Activated naive CD8-positive, alpha-beta T cell (primary cell): ENCODE measurements around the gene NKAIN2.

Experiments used
- H3K27ac Mint-ChIP-seq: one replicate; pipeline ENCODE4 v1.8.0; 2021; ENCODE audit warnings: mixed read lengths
- H3K27me3 Mint-ChIP-seq: one replicate; pipeline ENCODE4 v1.8.0; 2021; ENCODE audit warnings: mixed read lengths
- H3K36me3 Mint-ChIP-seq: one replicate; pipeline ENCODE4 v1.8.0; 2021; ENCODE audit warnings: mixed read lengths
- H3K4me1 Mint-ChIP-seq: one replicate; pipeline ENCODE4 v1.8.0; 2021; ENCODE audit warnings: low read depth, mixed read lengths
- H3K4me3 Mint-ChIP-seq: one replicate; pipeline ENCODE4 v1.8.0; 2021; ENCODE audit warnings: mild to moderate bottlenecking, mixed read lengths
- H3K9me3 Mint-ChIP-seq: one replicate; pipeline ENCODE4 v1.8.0; 2021; ENCODE audit warnings: low read depth, mixed read lengths

NKAIN2 gene

GRCh38 chr6:123803504-123804013 lies at the start of gene NKAIN2:
Gene NKAIN2, plus strand, starts transcription at chr6:123803865.
- Mint-ChIP-seq H3K9me3 (no peaks in the 10 kb centered on the region), H3K36me3 (no peaks in the 10 kb centered on the region), H3K27me3 (peaks cover 30% of the 10 kb centered on the region), H3K4me1 (peaks cover 13% of the 10 kb centered on the region), H3K4me3 (peak within 1 kb of the TSS; percentile 78), H3K27ac (no peak within 1 kb of the TSS)

- Mint-ChIP-seq H3K4me3 (no peak overlapping the region), H3K4me1 (no peaks in the 10 kb centered on the region), H3K27me3 (no peaks in the 10 kb centered on the region), H3K27ac (no peak overlapping the region), H3K36me3 (no peaks in the 10 kb centered on the region), H3K9me3 (peaks cover 6% of the 10 kb centered on the region)
Observed at GRCh38 chr6:123759472-123759871, 44.2 kb upstream of the NKAIN2 start.

- Mint-ChIP-seq H3K27ac (no peak overlapping the region), H3K4me3 (no peak overlapping the region), H3K27me3 (no peaks in the 10 kb centered on the region), H3K36me3 (no peaks in the 10 kb centered on the region), H3K4me1 (no peaks in the 10 kb centered on the region), H3K9me3 (peaks cover 6% of the 10 kb centered on the region)
Observed at GRCh38 chr6:123763904-123764303, 39.8 kb upstream of the NKAIN2 start.

- Mint-ChIP-seq H3K9me3 (peaks cover 3% of the 10 kb centered on the region), H3K27ac (no peak overlapping the region), H3K4me3 (no peak overlapping the region)
Observed at GRCh38 chr6:123764722-123765121, 38.9 kb upstream of the NKAIN2 start.

GRCh38 chr6:123768921-123769320 lies 34.7 kb upstream of the NKAIN2 start:
- H3K27me3 Mint-ChIP-seq, result no peaks in the 10 kb centered on the region
- no peaks in the 10 kb centered on the region for H3K9me3 Mint-ChIP-seq
- H3K27ac Mint-ChIP-seq, result no peak overlapping the region
- H3K4me1 Mint-ChIP-seq, result no peaks in the 10 kb centered on the region
- no peak overlapping the region for H3K4me3 Mint-ChIP-seq
- H3K36me3 Mint-ChIP-seq, result no peaks in the 10 kb centered on the region

More at GRCh38 chr6:123764722-123765121, 38.9 kb upstream of the NKAIN2 start:
- Mint-ChIP-seq H3K27me3 (no peaks in the 10 kb centered on the region), H3K36me3 (no peaks in the 10 kb centered on the region), H3K4me1 (no peaks in the 10 kb centered on the region)

GRCh38 chr6:123769431-123769830 lies 34.2 kb upstream of the NKAIN2 start:
- Mint-ChIP-seq H3K9me3 (no peaks in the 10 kb centered on the region), H3K36me3 (no peaks in the 10 kb centered on the region), H3K27ac (no peak overlapping the region), H3K4me3 (no peak overlapping the region), H3K4me1 (no peaks in the 10 kb centered on the region), H3K27me3 (no peaks in the 10 kb centered on the region)

- Mint-ChIP-seq H3K36me3 (no peaks in the 10 kb centered on the region), H3K9me3 (no peaks in the 10 kb centered on the region), H3K27ac (no peak overlapping the region), H3K4me3 (no peak overlapping the region), H3K27me3 (no peaks in the 10 kb centered on the region), H3K4me1 (no peaks in the 10 kb centered on the region)
Observed at GRCh38 chr6:123770247-123770949, 33.3 kb upstream of the NKAIN2 start.

GRCh38 chr6:123771126-123771525 lies 32.5 kb upstream of the NKAIN2 start:
- no peak overlapping the region for H3K27ac Mint-ChIP-seq
- no peaks in the 10 kb centered on the region for H3K27me3 Mint-ChIP-seq
- H3K4me3 Mint-ChIP-seq, result no peak overlapping the region
- H3K9me3 Mint-ChIP-seq, result no peaks in the 10 kb centered on the region
- no peaks in the 10 kb centered on the region for H3K36me3 Mint-ChIP-seq
- no peaks in the 10 kb centered on the region for H3K4me1 Mint-ChIP-seq

- H3K9me3 Mint-ChIP-seq, result no peaks in the 10 kb centered on the region
- no peak overlapping the region for H3K27ac Mint-ChIP-seq
- H3K4me3 Mint-ChIP-seq, result no peak overlapping the region
- H3K27me3 Mint-ChIP-seq, result no peaks in the 10 kb centered on the region
- no peaks in the 10 kb centered on the region for H3K36me3 Mint-ChIP-seq
- no peaks in the 10 kb centered on the region for H3K4me1 Mint-ChIP-seq
Observed at GRCh38 chr6:123777563-123777962, 26.1 kb upstream of the NKAIN2 start.

- Mint-ChIP-seq H3K36me3 (no peaks in the 10 kb centered on the region), H3K27ac (no peak overlapping the region), H3K4me1 (no peaks in the 10 kb centered on the region), H3K4me3 (no peak overlapping the region), H3K27me3 (peaks cover 1% of the 10 kb centered on the region), H3K9me3 (no peaks in the 10 kb centered on the region)
Observed at GRCh38 chr6:123780021-123780420, 23.6 kb upstream of the NKAIN2 start.

GRCh38 chr6:123784330-123784729 lies 19.3 kb upstream of the NKAIN2 start:
- Mint-ChIP-seq H3K27me3 (peaks cover 3% of the 10 kb centered on the region), H3K4me3 (no peak overlapping the region), H3K4me1 (no peaks in the 10 kb centered on the region), H3K9me3 (no peaks in the 10 kb centered on the region), H3K27ac (no peak overlapping the region), H3K36me3 (no peaks in the 10 kb centered on the region)

GRCh38 chr6:123785039-123785438 lies 18.6 kb upstream of the NKAIN2 start:
- no peak overlapping the region for H3K4me3 Mint-ChIP-seq

GRCh38 chr6:123788319-123788718 lies 15.3 kb upstream of the NKAIN2 start:
- Mint-ChIP-seq H3K27ac (no peak overlapping the region), H3K9me3 (no peaks in the 10 kb centered on the region), H3K4me1 (no peaks in the 10 kb centered on the region)

More at GRCh38 chr6:123785039-123785438, 18.6 kb upstream of the NKAIN2 start:
- no peak overlapping the region for H3K27ac Mint-ChIP-seq
- H3K4me1 Mint-ChIP-seq, result no peaks in the 10 kb centered on the region
- H3K9me3 Mint-ChIP-seq, result no peaks in the 10 kb centered on the region
- no peaks in the 10 kb centered on the region for H3K36me3 Mint-ChIP-seq
- H3K27me3 Mint-ChIP-seq, result peaks cover 3% of the 10 kb centered on the region

GRCh38 chr6:123794190-123794589 lies 9.5 kb upstream of the NKAIN2 start:
- Mint-ChIP-seq H3K4me1 (no peaks in the 10 kb centered on the region), H3K9me3 (no peaks in the 10 kb centered on the region)

More at GRCh38 chr6:123788319-123788718, 15.3 kb upstream of the NKAIN2 start:
- Mint-ChIP-seq H3K4me3 (no peak overlapping the region), H3K27me3 (peaks cover 3% of the 10 kb centered on the region), H3K36me3 (no peaks in the 10 kb centered on the region)

GRCh38 chr6:123794799-123795198 lies 8.9 kb upstream of the NKAIN2 start:
- Mint-ChIP-seq H3K9me3 (no peaks in the 10 kb centered on the region), H3K27ac (no peak overlapping the region), H3K4me3 (no peak overlapping the region), H3K27me3 (peaks cover 1% of the 10 kb centered on the region), H3K36me3 (no peaks in the 10 kb centered on the region), H3K4me1 (no peaks in the 10 kb centered on the region)

More at GRCh38 chr6:123794190-123794589, 9.5 kb upstream of the NKAIN2 start:
- Mint-ChIP-seq H3K27me3 (peaks cover 1% of the 10 kb centered on the region), H3K27ac (no peak overlapping the region), H3K4me3 (no peak overlapping the region), H3K36me3 (no peaks in the 10 kb centered on the region)

GRCh38 chr6:123801067-123801466 lies 2.6 kb upstream of the NKAIN2 start:
- H3K4me1 Mint-ChIP-seq, result peaks cover 13% of the 10 kb centered on the region
- H3K4me3 Mint-ChIP-seq, result no peak overlapping the region
- H3K27ac Mint-ChIP-seq, result no peak overlapping the region
- peaks cover 27% of the 10 kb centered on the region for H3K27me3 Mint-ChIP-seq
- no peaks in the 10 kb centered on the region for H3K9me3 Mint-ChIP-seq
- H3K36me3 Mint-ChIP-seq, result no peaks in the 10 kb centered on the region
